PFSK-1 (cell line): ENCODE measurements around the gene EIF3L.

Source experiments
- FOXP2 ChIP-seq: optimal IDR thresholded peaks from 2 replicates; pipeline ENCODE3; 2011; ENCODE audit warnings: borderline replicate concordance, control low read depth, inconsistent platforms; ENCODE audit not compliant: insufficient read depth; ENCODE audit errors: extremely low read length, extremely low read depth
- POLR2AphosphoS5 ChIP-seq: IDR thresholded peaks from 2 replicates; pipeline ENCODE4 v1.6.1; 2012; ENCODE audit warnings: low read depth, mild to moderate bottlenecking, control low read depth, low read length, moderate library complexity
- REST ChIP-seq, 2 experiments: IDR thresholded peaks; 2 replicates each; pipeline versions ENCODE4 v1.6.1 to v1.8.0; 2011 to 2012; ENCODE audit warnings: low read depth in 2 of 2, low read length in 2 of 2, control low read depth in 1 of 2, inconsistent platforms in 1 of 2, mild to moderate bottlenecking in 1 of 2, moderate library complexity in 1 of 2; ENCODE audit not compliant: insufficient read depth in 1 of 2
- SIN3A ChIP-seq: IDR thresholded peaks from 2 replicates; pipeline ENCODE4 v1.6.1; 2012; ENCODE audit warnings: mild to moderate bottlenecking, low read length, moderate library complexity, borderline replicate concordance; ENCODE audit not compliant: insufficient read depth
- TAF1 ChIP-seq: IDR thresholded peaks from 2 replicates; pipeline ENCODE4 v1.6.1; 2012; ENCODE audit warnings: low read length, control low read depth, borderline replicate concordance; ENCODE audit not compliant: insufficient read depth

EIF3L gene

GRCh38 chr22:37819105-37819433 is 30.1 kb upstream of the EIF3L start:
- no peak for TF ChIP-seq REST (IDR thresholded peaks at IDR 0.05; ENCODE audit: insufficient read depth in 1 of 2, low read depth in 2 of 2, low read length in 2 of 2)
- no peak for TF ChIP-seq FOXP2
- TF ChIP-seq TAF1 = no peak
- no peak for TF ChIP-seq POLR2AphosphoS5
- TF ChIP-seq SIN3A = no peak

GRCh38 chr22:37820350-37820749 is 28.9 kb upstream of the EIF3L start:
- TF ChIP-seq TAF1 (no peak), POLR2AphosphoS5 (no peak), SIN3A (no peak), FOXP2 (no peak), REST (IDR thresholded peaks at IDR 0.05; ENCODE audit: insufficient read depth in 1 of 2, low read depth in 2 of 2, low read length in 2 of 2) (no peak)

DNA sequence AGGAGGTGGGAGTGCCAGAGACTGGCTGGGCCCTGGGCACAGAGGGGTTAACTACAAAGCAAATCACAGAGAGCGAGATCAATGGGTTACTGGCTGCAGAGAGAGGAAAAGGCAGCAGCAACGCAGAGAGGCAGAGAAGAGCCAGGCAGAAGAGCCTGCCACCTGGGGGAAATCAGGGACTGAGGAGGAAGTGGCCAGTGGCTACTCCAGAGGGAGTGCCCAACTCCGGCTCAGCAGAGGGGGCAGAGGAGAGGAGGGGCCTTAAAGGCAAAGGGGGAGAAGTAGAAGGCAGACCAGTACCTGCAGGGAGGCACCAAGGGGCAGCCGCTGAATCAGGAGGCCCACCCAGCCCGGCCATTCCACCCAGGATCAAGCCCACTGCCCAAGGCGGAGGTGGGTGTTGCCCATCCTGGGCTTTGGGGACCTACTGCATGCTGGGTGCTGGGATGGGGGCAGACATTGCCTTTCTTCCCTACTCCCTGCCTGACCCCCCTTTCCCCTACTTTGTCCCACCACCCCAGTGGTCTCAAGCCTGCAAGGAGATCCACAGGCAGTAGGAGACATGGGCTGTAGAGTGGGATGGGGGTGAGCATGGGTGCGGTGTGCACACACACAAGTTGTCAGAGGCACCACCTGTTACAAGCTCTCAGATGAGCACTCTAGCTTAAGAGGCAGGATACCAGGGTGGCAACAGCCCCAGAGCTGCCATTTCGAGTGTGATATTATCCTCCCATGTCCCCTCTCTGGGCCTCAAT is 27.0 kb upstream of the EIF3L start:
- no peak for TF ChIP-seq POLR2AphosphoS5
- no peak for TF ChIP-seq SIN3A
- no peak for TF ChIP-seq TAF1
- TF ChIP-seq FOXP2 = no peak
- no peak for TF ChIP-seq REST (IDR thresholded peaks at IDR 0.05; ENCODE audit: insufficient read depth in 1 of 2, low read depth in 2 of 2, low read length in 2 of 2)

DNA sequence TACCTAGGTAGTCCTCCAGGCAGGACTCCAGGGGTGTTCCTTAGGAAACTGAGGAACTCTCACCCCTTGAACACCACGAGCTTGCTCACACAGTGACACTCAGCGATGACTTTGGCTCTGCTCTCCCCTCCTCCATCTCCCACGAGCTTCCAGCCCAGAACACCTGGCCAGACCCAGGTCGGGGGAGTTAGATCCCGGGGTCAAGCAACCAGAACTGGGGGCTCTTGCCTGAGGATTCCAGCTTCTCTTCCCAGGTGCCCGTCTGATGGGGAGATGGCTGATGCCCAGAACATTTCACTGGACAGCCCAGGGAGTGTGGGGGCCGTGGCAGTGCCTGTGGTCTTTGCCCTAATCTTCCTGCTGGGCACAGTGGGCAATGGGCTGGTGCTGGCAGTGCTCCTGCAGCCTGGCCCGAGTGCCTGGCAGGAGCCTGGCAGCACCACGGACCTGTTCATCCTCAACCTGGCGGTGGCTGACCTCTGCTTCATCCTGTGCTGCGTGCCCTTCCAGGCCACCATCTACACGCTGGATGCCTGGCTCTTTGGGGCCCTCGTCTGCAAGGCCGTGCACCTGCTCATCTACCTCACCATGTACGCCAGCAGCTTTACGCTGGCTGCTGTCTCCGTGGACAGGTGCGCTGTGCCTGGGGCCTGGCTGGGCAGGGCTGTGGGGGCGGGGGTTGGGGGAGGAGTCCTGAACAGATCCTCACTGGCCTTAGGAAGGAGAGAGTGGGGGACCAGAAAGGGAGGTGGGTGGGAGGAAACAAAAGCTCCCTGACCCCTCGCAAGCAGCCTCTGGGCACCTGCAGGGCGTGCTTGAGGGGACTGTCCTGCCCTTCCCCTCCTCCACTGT is 25.9 kb upstream of the EIF3L start, which contains the start of gene GALR3:
TSS of gene GALR3 (plus strand) at position 249 of the 852 bp plus-strand sequence. CDS start at position 274, 25 bp downstream.
- TF ChIP-seq SIN3A = no peak
- no peak for TF ChIP-seq FOXP2
- TF ChIP-seq POLR2AphosphoS5 = no peak
- no peak for TF ChIP-seq TAF1
- no peak for TF ChIP-seq REST (IDR thresholded peaks at IDR 0.05; ENCODE audit: insufficient read depth in 1 of 2, low read depth in 2 of 2, low read length in 2 of 2)
